Measurements from ENCODE around the gene MYO16. TPM values are rescaled to one million over a fixed set of nuclear protein-coding genes. Genes with fewer than 3 reads are reported as not detected.

MYO16 gene
- total and polyA plus RNA-seq, 12 donors: 0.29 to 5.9 (median 1.4) TPM

GRCh38 chr13:108676620-108677019 lies 47.2 kb downstream of the MYO16 start:
- whole genome bisulfite sequencing, 2 donors: 62 to 64% methylated on average over 8 of the region's 8 CpGs
- peaks cover 0 to 8% (median 0%) of the 10 kb centered on the region in 7 donors for H3K27me3 ChIP-seq
- no peaks in the 10 kb centered on the region for H3K36me3 ChIP-seq
- TF ChIP-seq, protein P1, sequence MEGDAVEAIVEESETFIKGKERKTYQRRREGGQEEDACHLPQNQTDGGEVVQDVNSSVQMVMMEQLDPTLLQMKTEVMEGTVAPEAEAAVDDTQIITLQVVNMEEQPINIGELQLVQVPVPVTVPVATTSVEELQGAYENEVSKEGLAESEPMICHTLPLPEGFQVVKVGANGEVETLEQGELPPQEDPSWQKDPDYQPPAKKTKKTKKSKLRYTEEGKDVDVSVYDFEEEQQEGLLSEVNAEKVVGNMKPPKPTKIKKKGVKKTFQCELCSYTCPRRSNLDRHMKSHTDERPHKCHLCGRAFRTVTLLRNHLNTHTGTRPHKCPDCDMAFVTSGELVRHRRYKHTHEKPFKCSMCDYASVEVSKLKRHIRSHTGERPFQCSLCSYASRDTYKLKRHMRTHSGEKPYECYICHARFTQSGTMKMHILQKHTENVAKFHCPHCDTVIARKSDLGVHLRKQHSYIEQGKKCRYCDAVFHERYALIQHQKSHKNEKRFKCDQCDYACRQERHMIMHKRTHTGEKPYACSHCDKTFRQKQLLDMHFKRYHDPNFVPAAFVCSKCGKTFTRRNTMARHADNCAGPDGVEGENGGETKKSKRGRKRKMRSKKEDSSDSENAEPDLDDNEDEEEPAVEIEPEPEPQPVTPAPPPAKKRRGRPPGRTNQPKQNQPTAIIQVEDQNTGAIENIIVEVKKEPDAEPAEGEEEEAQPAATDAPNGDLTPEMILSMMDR (IDR thresholded peaks at IDR 0.05): no peak
- intact Hi-C loops (cut with DNase I): no loop called here
- H3K4me1 ChIP-seq: no peaks in the 10 kb centered on the region
- no peaks in the 10 kb centered on the region for H3K9me3 ChIP-seq
- ATAC-seq (no peak), DNase-seq (no peak)
- H3K27ac ChIP-seq: no peak overlapping the region
- no peak overlapping the region for H3K4me3 ChIP-seq

- Histone ChIP-seq H3K27me3 (peaks cover 0 to 8% (median 0%) of the 10 kb centered on the region in 7 donors), H3K4me3 (no peak overlapping the region), H3K9me3 (no peaks in the 10 kb centered on the region), H3K27ac (no peak overlapping the region), H3K4me1 (no peaks in the 10 kb centered on the region), H3K36me3 (no peaks in the 10 kb centered on the region)
- TF ChIP-seq, protein P1 (IDR thresholded peaks at IDR 0.05): no peak
- no peak for DNase-seq
- no peak for ATAC-seq
- 88 to 94% methylated on average over 3 of the region's 3 CpGs for WGBS, 2 donors
- intact Hi-C loops (cut with DNase I): no loop called here
Measured at GRCh38 chr13:108677806-108678205, 48.4 kb downstream of the MYO16 start.

- peaks cover 0 to 8% (median 0%) of the 10 kb centered on the region in 7 donors for H3K27me3 ChIP-seq
- DNase-seq (no peak), ATAC-seq (no peak)
- H3K36me3 ChIP-seq: no peaks in the 10 kb centered on the region
- no peaks in the 10 kb centered on the region for H3K4me1 ChIP-seq
- TF ChIP-seq, protein P1 (IDR thresholded peaks at IDR 0.05): no peak
- no peak overlapping the region for H3K4me3 ChIP-seq
- intact Hi-C loops (cut with DNase I): no loop called here
- H3K27ac ChIP-seq: no peak overlapping the region
- H3K9me3 ChIP-seq: no peaks in the 10 kb centered on the region
- WGBS, 2 donors: 45 to 68% methylated on average over 1 of the region's 1 CpG
Measured at GRCh38 chr13:108680011-108680410, 50.6 kb downstream of the MYO16 start.

GRCh38 chr13:108681986-108682575 lies 52.7 kb downstream of the MYO16 start:
- Histone ChIP-seq H3K27ac (no peak overlapping the region), H3K4me1 (no peaks in the 10 kb centered on the region), H3K27me3 (peaks cover 0 to under 1% (median 0%) of the 10 kb centered on the region in 7 donors), H3K9me3 (no peaks in the 10 kb centered on the region), H3K36me3 (no peaks in the 10 kb centered on the region), H3K4me3 (no peak overlapping the region)
- DNase-seq: no peak
- TF ChIP-seq, protein P1 (IDR thresholded peaks at IDR 0.05): no peak
- intact Hi-C loops (cut with DNase I): no loop called here
- no peak for ATAC-seq
- 71 to 73% methylated on average over 8 of the region's 8 CpGs for WGBS, 2 donors
